Uterus (tissue), 2 donors: ENCODE results near the gene ADCY9.

Experiments used
- POLR2A ChIP-seq, 2 donors: fragments of 450-650 bp; IDR thresholded peaks; one replicate each; pipeline ENCODE4 v1.6.1; 2016; ENCODE audit warnings: antibody characterized with exemption in 2 of 2, mild to moderate bottlenecking in 1 of 2, moderate library complexity in 1 of 2
- TF ChIP-seq, protein P1 (sequence below), 4 experiments: fragments of 200-600 bp in 2 of 4; fragments of 450-650 bp in 2 of 4; sonication (generic) in 2 of 4; IDR thresholded peaks; one replicate each; pipeline ENCODE4 v1.5.1; 2016 to 2019; ENCODE audit warnings: antibody characterized with exemption in 4 of 4, mild to moderate bottlenecking in 2 of 4, moderate library complexity in 1 of 4

- TF ChIP-seq, protein P1, sequence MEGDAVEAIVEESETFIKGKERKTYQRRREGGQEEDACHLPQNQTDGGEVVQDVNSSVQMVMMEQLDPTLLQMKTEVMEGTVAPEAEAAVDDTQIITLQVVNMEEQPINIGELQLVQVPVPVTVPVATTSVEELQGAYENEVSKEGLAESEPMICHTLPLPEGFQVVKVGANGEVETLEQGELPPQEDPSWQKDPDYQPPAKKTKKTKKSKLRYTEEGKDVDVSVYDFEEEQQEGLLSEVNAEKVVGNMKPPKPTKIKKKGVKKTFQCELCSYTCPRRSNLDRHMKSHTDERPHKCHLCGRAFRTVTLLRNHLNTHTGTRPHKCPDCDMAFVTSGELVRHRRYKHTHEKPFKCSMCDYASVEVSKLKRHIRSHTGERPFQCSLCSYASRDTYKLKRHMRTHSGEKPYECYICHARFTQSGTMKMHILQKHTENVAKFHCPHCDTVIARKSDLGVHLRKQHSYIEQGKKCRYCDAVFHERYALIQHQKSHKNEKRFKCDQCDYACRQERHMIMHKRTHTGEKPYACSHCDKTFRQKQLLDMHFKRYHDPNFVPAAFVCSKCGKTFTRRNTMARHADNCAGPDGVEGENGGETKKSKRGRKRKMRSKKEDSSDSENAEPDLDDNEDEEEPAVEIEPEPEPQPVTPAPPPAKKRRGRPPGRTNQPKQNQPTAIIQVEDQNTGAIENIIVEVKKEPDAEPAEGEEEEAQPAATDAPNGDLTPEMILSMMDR (IDR thresholded peaks at IDR 0.05) = no peak
- no peak for TF ChIP-seq POLR2A (IDR thresholded peaks at IDR 0.05)
These were observed 150.3 kb downstream of the ADCY9 start for GRCh38 chr16:3965781-3966582.
